Stimulated activated CD4-positive, alpha-beta T cell treated with anti-CD3 and anti-CD28 coated beads, Interleukin-2, amount 100 ng/mL, for 24 hours (primary cell): ENCODE data around the gene DMBT1.
"Not testable (repeated sequence)": the region's sequence is repeated elsewhere in the genome, so short reads cannot be mapped to it uniquely, and the experiment has no call there.

Experiments used
- DNase-seq, 2 donors: peaks; one replicate each; pipeline ENCODE4 v3.0.0-alpha.2; 2020

DMBT1 gene

DNA sequence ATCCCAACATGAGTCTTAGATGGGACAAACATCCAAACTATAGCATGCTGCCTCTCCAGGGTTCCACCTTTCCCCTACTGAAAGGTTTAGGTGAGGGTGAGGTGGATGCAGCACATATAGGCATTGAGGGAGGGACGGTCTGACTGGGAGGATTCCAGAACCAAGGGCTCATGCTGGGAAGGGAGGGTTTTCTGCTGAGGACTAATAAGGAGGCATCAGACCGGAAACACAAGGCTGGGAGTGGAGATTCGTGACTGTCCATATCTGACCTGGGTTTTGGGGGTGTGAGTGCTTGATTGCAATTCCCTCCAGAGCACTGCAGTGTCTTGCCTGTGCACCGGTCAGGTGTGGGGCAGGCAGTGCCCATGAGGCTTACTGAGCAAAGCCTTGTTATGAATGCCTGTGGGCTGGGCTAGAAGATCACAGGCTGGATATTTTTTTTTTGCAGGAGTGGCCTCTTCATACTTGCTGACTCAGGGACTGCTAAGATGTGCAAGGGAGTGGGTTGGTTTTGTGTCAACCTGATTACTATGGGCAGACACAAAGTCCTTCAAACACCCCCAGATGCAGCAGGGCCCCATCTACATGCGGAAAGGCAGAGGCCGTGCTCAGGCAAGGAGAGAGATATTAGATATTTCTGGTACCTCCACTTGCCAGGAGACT, 26.7 kb downstream of the DMBT1 start:
- no peak for DNase-seq

DNA sequence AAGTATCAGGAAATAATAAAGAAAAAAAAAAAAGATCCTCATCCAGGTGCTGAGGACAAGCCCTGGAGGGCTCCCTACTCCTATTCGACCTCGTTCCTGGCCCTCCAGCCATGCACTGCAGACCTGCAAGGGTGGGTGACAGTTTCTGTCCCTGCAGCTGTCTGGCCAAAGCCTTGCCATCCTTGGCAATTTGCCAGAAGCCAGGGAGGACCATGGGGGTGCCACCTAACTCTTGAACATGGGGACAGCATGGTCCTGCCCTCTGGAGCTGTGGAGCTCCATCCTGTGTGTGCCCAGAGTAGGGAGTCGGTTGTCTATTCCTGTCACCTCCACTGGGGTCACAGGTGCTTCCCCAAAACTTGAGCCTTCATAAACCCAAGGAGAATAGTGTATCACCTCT, 27.8 kb downstream of the DMBT1 start:
- DNase-seq = no peak

GRCh38 chr10:122590153-122590552, 29.6 kb downstream of the DMBT1 start:
- no peak for DNase-seq

GRCh38 chr10:122591736-122592135, 31.2 kb downstream of the DMBT1 start:
- DNase-seq = no peak

- DNase-seq = no peak
Measured at GRCh38 chr10:122592161-122592560, 31.6 kb downstream of the DMBT1 start.

DNA sequence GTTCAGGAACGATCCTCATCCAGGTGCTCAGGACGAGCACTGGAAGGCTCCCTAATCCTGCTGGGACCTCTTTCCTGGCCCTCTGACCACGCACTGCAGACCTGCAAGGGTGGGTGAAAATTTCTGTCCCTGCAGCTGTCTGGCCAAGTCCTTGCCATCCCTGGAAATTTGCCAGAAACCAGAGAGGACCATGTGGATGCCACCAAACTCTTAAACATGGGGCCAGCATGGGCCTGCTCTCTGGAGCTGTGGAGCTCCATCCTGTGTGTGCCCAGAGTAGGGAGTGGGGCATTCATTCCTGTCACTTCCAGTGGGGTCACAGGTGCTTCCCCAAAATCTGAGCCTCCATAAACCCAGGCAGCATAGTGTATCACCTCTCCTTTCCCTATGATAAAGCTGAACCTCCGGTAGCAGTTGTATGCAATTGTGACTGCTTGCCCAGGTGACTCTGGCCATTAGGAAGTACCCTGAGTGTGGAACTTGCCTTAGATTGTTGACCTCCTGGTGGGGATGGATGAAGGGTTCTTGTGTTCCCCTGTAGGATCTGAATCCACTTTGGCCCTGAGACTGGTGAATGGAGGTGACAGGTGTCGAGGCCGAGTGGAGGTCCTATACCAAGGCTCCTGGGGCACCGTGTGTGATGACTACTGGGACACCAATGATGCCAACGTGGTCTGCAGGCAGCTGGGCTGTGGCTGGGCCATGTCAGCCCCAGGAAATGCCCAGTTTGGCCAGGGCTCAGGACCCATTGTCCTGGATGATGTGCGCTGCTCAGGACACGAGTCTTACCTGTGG, 57.1 kb downstream of the DMBT1 start:
- no peak for DNase-seq

DNA sequence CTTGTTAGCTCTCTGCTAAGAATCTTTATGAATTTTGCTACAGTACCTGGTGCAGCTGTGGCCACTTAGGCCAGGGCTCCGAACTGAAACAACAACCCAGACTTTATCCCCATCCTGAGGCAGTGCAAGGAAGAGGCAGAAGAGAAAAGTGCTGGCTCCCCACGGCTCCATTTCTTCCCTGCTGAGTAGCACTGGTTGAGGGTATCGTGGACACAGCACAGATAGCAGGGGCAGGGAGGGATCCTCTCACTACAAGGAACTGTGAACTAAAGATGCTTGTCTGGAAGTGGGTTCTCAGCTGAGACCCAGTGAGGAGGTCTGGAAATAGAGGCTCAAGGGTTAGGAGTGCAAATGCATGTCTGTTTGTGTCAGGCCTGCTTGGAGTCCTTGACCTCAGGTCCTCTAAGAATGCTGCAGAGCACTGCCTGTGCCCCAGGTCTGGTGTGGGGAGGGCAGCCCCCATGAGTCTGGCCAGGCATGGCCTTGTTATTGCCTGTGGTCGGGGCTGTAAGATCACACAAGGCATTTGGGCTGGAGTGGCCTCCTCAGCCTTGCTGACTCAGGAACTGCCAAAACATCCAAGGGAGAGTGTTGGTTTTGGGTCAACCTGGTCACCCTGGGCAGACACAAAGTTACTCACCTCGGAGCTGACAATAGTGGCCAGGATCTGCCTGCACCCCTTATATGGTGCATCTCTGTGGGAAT, 58.1 kb downstream of the DMBT1 start:
- no peak for DNase-seq

GRCh38 chr10:122620961-122621360, 60.4 kb downstream of the DMBT1 start:
- DNase-seq = not testable (repeated sequence)

DNA sequence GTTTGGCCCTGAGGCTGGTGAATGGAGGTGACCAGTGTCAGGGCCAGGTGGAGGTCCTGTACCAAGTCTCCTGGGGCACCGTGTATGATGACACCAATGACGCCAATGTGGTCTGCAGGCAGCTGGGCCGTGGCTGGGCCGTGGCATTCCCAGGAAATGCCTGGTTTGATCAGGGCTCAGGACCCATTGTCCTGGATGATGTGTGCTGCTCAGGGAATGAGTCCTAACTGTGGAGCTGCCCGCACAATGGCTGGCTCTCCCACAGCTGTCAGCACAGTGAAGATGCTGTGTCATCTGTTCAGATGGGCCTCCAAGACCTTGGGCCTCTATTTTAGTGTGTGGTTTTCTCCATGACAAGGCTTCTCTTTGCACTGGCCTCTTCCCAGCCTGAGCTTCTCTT, 64.0 kb downstream of the DMBT1 start:
- no peak for DNase-seq

DNA sequence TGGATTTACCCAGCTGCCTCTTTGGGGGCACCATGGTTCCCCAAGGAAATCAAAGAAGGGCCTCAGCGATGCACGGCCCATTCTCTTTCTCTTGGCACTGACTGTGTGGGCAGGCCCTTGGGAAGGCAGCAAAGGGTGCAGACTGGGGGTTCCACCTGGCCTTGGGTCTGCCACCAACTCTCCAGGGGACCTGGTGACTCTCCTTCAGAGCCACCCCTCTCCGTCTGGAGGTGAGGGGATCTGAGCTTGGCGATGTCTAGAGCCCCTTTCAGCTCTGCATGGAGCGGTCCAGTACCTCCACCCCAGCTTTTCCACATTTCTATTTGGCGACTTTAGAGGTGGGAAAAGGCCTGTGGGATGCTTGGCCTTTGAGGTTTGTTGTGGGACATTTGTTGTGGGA, 70.0 kb downstream of the DMBT1 start:
- no peak for DNase-seq

DNA sequence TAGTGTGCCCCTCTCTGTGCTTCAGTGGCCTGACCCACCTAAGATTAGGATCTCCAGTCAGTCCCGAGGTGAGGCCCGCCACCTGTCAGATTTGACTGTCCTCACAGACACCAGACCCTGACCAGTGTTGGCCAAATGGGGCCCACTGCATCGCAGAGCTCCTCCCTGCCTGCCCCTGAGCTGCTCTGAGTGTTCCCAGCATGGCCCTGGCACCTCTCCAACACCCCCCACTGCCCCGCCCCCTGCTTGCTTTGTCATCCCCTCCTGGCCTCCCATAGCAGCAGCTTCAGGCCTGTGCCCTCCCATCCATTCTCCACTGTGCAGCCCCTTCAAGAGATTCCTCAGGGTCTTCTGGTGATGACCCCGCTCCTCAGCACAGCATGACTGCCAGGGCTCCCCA, 71.5 kb downstream of the DMBT1 start:
- no peak for DNase-seq

- no peak for DNase-seq
Measured at GRCh38 chr10:122632576-122632975, 72.0 kb downstream of the DMBT1 start.

DNA sequence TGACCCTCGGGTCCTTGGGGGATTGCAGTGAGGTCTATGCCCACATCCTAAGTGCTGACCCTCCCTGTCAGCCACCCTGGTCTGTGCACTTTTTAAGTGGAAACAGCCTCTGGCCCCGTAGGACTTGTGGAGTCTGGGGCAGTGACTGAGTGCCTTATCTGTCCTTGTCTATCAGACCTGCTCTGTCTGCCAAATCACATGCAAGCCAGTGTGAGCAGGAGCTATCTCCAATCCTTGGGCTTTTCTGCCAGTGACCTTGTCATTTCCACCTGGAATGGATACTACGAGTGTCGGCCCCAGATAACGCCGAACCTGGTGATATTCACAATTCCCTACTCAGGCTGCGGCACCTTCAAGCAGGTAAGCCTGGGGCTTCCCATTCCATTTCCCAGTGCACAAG, 76.4 kb downstream of the DMBT1 start:
- no peak for DNase-seq

- DNase-seq = no peak
Measured at GRCh38 chr10:122637376-122637775, 76.8 kb downstream of the DMBT1 start.

GRCh38 chr10:122638106-122638505, 77.6 kb downstream of the DMBT1 start:
- no peak for DNase-seq

GRCh38 chr10:122639801-122640200, 79.2 kb downstream of the DMBT1 start:
- no peak for DNase-seq

GRCh38 chr10:122640921-122641320, 80.4 kb downstream of the DMBT1 start:
- DNase-seq = no peak

GRCh38 chr10:122642726-122643605, 82.4 kb downstream of the DMBT1 start:
- DNase-seq = no peak

- DNase-seq = no peak
Measured at GRCh38 chr10:122643931-122644534, 83.5 kb downstream of the DMBT1 start.

GRCh38 chr10:122646511-122647382, 86.2 kb downstream of the DMBT1 start:
- no peak for DNase-seq

- DNase-seq = no peak
Measured at GRCh38 chr10:122647383-122647968, 86.9 kb downstream of the DMBT1 start.
